Adrenal gland (tissue), 5 donors: Measurements from ENCODE around the gene BIRC5.

Experiments
- CTCF ChIP-seq, 6 experiments: fragments of 450-650 bp in 4 of 6; fragments of 200-600 bp in 2 of 6; sonication (generic) in 1 of 6; IDR thresholded peaks; 1 replicate in 5 of 6; 2 replicates in 1 of 6; pipeline versions ENCODE4 v1.5.1 to v1.8.0; 2016 to 2021; ENCODE audit warnings: antibody characterized with exemption in 6 of 6, mild to moderate bottlenecking in 2 of 6, moderate library complexity in 1 of 6
- POLR2A ChIP-seq, 2 donors: fragments of 450-650 bp; IDR thresholded peaks; one replicate each; pipeline ENCODE4 v1.6.1; 2017; ENCODE audit warnings: antibody characterized with exemption in 2 of 2, mild to moderate bottlenecking in 2 of 2, moderate library complexity in 1 of 2
- donor health status: DM: no; HTN: no; CAD: no.

- TF ChIP-seq CTCF (IDR thresholded peaks at IDR 0.05) (no peak), POLR2A (IDR thresholded peaks at IDR 0.05) (no peak)
Observed at GRCh38 chr17:78248051-78248914, 34.2 kb downstream of the BIRC5 start.
